ENCODE data around the gene IGF2.

DNA sequence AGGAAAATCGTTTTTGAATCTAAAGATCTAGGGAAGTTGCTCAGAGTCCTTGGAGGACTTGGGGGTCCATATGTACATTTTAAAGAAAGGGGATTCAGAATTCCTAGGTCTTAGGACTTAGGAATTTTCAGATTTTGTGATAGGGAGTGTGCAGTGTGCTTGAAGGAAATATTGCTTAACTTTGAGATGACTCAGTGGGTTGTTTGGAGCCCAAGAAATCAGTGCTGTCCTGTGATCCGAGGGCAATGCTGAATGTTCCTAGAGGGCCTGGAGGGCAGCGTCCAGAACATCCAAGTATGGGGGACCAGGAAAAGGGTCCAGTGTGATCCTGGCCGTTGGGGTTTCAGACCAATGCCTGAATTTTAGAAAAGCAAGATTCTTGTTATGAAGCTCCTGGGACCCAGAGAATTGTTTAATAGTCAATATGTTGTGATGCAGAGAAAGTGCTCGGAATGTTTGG, 3.1 kb upstream of the IGF2 start:
- TF ChIP-seq, protein P1, sequence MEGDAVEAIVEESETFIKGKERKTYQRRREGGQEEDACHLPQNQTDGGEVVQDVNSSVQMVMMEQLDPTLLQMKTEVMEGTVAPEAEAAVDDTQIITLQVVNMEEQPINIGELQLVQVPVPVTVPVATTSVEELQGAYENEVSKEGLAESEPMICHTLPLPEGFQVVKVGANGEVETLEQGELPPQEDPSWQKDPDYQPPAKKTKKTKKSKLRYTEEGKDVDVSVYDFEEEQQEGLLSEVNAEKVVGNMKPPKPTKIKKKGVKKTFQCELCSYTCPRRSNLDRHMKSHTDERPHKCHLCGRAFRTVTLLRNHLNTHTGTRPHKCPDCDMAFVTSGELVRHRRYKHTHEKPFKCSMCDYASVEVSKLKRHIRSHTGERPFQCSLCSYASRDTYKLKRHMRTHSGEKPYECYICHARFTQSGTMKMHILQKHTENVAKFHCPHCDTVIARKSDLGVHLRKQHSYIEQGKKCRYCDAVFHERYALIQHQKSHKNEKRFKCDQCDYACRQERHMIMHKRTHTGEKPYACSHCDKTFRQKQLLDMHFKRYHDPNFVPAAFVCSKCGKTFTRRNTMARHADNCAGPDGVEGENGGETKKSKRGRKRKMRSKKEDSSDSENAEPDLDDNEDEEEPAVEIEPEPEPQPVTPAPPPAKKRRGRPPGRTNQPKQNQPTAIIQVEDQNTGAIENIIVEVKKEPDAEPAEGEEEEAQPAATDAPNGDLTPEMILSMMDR (IDR thresholded peaks at IDR 0.05), result no peak
- TF ChIP-seq EP300 (IDR thresholded peaks at IDR 0.05) (no peak), POLR2AphosphoS5 (IDR thresholded peaks at IDR 0.05) (no peak), POLR2A (IDR thresholded peaks at IDR 0.05) (no peak)
